ENCODE measurements around the gene RFNG. TPM values are rescaled to one million over a fixed set of nuclear protein-coding genes. Genes with fewer than 3 reads are reported as not detected.

The RFNG gene
- total and polyA plus RNA-seq, 2 of the 13 experiments (the other 11 are each of a cell fraction or from before 2014, with no cell fraction given): 61.4 to 64.0 TPM

DNA sequence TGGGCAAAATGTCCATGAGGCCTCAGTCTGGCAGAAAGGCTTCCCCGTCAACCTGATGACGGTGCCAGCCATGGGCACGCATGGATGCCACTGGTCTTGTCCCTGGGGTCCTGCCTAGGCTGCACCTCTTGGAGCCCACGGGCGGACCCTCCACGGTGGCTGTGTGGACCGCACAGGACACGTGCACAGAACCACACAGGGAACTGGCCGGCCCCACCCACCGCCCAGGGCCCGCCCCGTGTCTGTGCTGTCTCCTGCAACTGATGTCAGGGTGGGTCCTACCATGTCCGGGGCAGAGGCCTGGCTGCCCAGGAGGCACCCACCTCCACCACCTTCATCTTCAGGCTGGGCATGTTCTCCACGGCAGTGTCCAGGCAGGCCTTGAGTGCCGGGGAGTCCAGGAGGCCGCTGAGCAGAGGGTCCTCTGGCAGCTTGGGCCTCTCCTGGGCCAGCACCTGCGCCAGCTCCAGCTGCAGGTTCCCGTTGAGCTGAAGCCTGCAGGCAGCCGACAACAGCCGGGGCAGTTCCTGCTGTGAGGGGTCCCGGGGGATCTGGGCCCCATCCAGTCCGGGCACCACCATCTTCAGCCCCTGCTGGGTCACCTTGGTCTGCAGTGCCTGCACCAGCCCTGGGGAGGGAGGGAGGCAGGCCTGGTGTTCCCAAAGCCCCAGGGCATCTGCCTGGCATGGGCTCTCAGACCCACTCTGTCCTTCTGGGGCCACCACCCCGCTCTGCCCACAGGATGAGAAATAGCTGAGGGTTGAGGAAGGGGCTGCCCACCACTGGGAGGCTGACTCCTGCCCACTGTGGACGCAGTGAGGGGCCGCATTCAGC lies 34.5 kb upstream of the RFNG start:
- WGBS (ENCODE audit: low lambda C conversion rate): 93% methylated on average over 14 of the region's 25 CpGs
- peaks cover 77% of the 10 kb centered on the region for H4K20me1 ChIP-seq (ENCODE audit: insufficient read depth, low read length)
- peaks cover 15% of the 10 kb centered on the region for H3K79me2 ChIP-seq (ENCODE audit: insufficient read depth, low read length)
- ChIA-PET CTCF (ENCODE audit: low intra/inter-chr PET ratio, low total read pairs) (no interaction called here), POLR2A (interaction anchor here (0.6 to 2.5 kb wide), 5 partner anchors 9 to 20 kb away, joined by 3 to 7 read pairs (median 5); no protein-coding TSS in a partner anchor)
- intact Hi-C loops (cut with micrococcal nuclease; ENCODE audit: unreplicated experiment) (no loop called here), in situ Hi-C loops (cut with HindIII; ENCODE audit: extremely low pct_ligation_motif_present, low pct_unique_long_range_greater_than_20kb) (no loop called here)
- no peaks in the 10 kb centered on the region for H3K9me3 ChIP-seq (ENCODE audit: low read length)
- H3K4me3 ChIP-seq (replicated peaks in 1 of 3; ENCODE audit: insufficient read depth in 1 of 3, low read depth in 2 of 3, low read length in 3 of 3): no peak overlapping the region
- no peak for FAIRE-seq
- no peaks in the 10 kb centered on the region; the same call in 1 of the 2 replicates for H3K4me1 ChIP-seq (ENCODE audit: insufficient read depth, low read length)
- H3K36me3 ChIP-seq (replicated peaks in 1 of 2; ENCODE audit: control insufficient read depth in 1 of 2, insufficient read depth in 2 of 2, low read length in 2 of 2): peaks cover 87 to 99% of the 10 kb centered on the region in 2 experiments
- no peaks in the 10 kb centered on the region for H3K27me3 ChIP-seq (ENCODE audit: control insufficient read depth in 1 of 2, insufficient read depth in 2 of 2, low read length in 2 of 2)
- no peak overlapping the region for H3K27ac ChIP-seq (ENCODE audit: extremely low read length, insufficient read depth, low read length)
- no peak for ATAC-seq
- H3K9ac ChIP-seq (ENCODE audit: insufficient read depth, low read depth, low read length): no peak overlapping the region
- no peak overlapping the region for H2AFZ ChIP-seq (ENCODE audit: low read length)
- H3K4me2 ChIP-seq (ENCODE audit: low read depth, low read length): no peak overlapping the region
- DNase-seq (ENCODE audit: low spot score): no peak
- BruUV-seq (replicated peaks): no TSS peak
- TF ChIP-seq, protein P1, sequence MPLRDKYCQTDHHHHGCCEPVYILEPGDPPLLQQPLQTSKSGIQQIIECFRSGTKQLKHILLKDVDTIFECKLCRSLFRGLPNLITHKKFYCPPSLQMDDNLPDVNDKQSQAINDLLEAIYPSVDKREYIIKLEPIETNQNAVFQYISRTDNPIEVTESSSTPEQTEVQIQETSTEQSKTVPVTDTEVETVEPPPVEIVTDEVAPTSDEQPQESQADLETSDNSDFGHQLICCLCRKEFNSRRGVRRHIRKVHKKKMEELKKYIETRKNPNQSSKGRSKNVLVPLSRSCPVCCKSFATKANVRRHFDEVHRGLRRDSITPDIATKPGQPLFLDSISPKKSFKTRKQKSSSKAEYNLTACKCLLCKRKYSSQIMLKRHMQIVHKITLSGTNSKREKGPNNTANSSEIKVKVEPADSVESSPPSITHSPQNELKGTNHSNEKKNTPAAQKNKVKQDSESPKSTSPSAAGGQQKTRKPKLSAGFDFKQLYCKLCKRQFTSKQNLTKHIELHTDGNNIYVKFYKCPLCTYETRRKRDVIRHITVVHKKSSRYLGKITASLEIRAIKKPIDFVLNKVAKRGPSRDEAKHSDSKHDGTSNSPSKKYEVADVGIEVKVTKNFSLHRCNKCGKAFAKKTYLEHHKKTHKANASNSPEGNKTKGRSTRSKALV (CRISPR knock-in tag; IDR thresholded peaks at IDR 0.05): no peak
- TF ChIP-seq KDM5B (CRISPR knock-in tag; IDR thresholded peaks at IDR 0.05; ENCODE audit: borderline replicate concordance) (peak; percentile 47; the same call in 1 of the 2 replicates), FOXO1 (CRISPR knock-in tag; IDR thresholded peaks at IDR 0.05) (no peak), POLR2G (IDR thresholded peaks at IDR 0.05; ENCODE audit: low read depth, low read length) (peak; percentile 19; the same call in 1 of the 2 replicates), ZNF605 (CRISPR knock-in tag; IDR thresholded peaks at IDR 0.05) (no peak), TRIM24 (CRISPR knock-in tag; IDR thresholded peaks at IDR 0.05) (no peak), ZSCAN30 (CRISPR knock-in tag; IDR thresholded peaks at IDR 0.05) (no peak), RBM22 (optimal IDR thresholded peaks at IDR 0.05; ENCODE audit: low read length) (peak; percentile 62), ZNF430 (CRISPR knock-in tag; IDR thresholded peaks at IDR 0.05) (no peak), MYC (CRISPR knock-in tag; IDR thresholded peaks at IDR 0.05; ENCODE audit: borderline replicate concordance) (0 out of 2 replicates have a peak, but pooled peaks have one; percentile 14), ZIK1 (CRISPR knock-in tag; IDR thresholded peaks at IDR 0.05; ENCODE audit: borderline replicate concordance, low read depth) (no peak), DR1 (CRISPR knock-in tag; IDR thresholded peaks at IDR 0.05) (no peak), ZC3H13 (CRISPR knock-in tag; IDR thresholded peaks at IDR 0.05) (0 out of 2 replicates have a peak, but pooled peaks have one; percentile 33), HIVEP1 (CRISPR knock-in tag; IDR thresholded peaks at IDR 0.05) (no peak), PITX1 (CRISPR knock-in tag; IDR thresholded peaks at IDR 0.05) (no peak)
- TF ChIP-seq, protein P2, sequence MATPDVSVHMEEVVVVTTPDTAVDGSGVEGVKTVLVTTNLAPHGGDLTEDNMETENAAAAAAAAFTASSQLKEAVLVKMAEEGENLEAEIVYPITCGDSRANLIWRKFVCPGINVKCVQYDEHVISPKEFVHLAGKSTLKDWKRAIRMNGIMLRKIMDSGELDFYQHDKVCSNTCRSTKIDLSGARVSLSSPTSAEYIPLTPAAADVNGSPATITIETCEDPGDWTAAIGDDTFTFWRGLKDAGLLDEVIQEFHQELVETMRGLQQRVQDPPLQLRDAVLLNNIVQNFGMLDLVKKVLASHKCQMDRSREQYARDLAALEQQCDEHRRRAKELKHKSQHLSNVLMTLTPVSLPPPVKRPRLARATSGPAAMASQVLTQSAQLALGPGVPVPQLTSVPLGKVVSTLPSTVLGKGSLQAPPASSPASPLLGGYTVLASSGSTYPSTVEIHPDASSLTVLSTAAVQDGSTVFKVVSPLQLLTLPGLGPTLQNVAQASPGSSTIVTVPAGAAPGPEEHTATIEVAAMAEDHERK (CRISPR knock-in tag; IDR thresholded peaks at IDR 0.05; ENCODE audit: low read depth): no peak
- TF ChIP-seq, protein P3, sequence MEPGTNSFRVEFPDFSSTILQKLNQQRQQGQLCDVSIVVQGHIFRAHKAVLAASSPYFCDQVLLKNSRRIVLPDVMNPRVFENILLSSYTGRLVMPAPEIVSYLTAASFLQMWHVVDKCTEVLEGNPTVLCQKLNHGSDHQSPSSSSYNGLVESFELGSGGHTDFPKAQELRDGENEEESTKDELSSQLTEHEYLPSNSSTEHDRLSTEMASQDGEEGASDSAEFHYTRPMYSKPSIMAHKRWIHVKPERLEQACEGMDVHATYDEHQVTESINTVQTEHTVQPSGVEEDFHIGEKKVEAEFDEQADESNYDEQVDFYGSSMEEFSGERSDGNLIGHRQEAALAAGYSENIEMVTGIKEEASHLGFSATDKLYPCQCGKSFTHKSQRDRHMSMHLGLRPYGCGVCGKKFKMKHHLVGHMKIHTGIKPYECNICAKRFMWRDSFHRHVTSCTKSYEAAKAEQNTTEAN (CRISPR knock-in tag; conservative IDR thresholded peaks at IDR 0.05): no peak
